H1 (cell line): Measurements from ENCODE around the gene MAP10. TPM values are rescaled to one million over a fixed set of nuclear protein-coding genes. Genes with fewer than 3 reads are reported as not detected.

Experiments
- CTCF ChIA-PET: fragments of 300-600 bp; sonication (Branson Sonifier 250); formaldehyde crosslinking; loops from one replicate; lab custom pipeline; 2021; ENCODE audit not compliant: partially characterized antibody; lab: Charles Lee
- POLR2A ChIA-PET: fragments of 300-600 bp; sonication (Branson Sonifier 250); formaldehyde crosslinking; loops from one replicate; lab custom pipeline; 2021; ENCODE audit warnings: inconsistent platforms; ENCODE audit not compliant: partially characterized antibody; lab: Charles Lee
- DNase-seq, 2 experiments: peaks; one replicate each; pipeline versions ENCODE4 v3.0.0 to v3.0.0-alpha.2; 2010 to 2022; ENCODE audit warnings: low spot score in 2 of 2, low read depth in 1 of 2, mixed read lengths in 1 of 2
- FAIRE-seq: peaks from 2 replicates; lab custom pipeline; 2011; peaks lifted over from hg19 to GRCh38; lab: Jason Lieb, UNC
- H2AFZ ChIP-seq: 2 replicates; pipeline ENCODE4 v1.8.1; 2012; ENCODE audit warnings: low read length, inconsistent platforms
- H2AK5ac ChIP-seq: 2 replicates; pipeline ENCODE4 v1.6.1; 2013; ENCODE audit warnings: low read depth, low read length
- H2BK120ac ChIP-seq: replicated peaks from 2 replicates; pipeline ENCODE3; 2013; ENCODE audit warnings: low read depth, low read length, inconsistent platforms
- H2BK12ac ChIP-seq: 2 replicates; pipeline ENCODE4 v1.6.1; 2013; ENCODE audit warnings: low read depth, low read length
- H2BK15ac ChIP-seq: 2 replicates; pipeline ENCODE4 v1.6.1; 2013; ENCODE audit warnings: low read length
- H2BK20ac ChIP-seq: 2 replicates; pipeline ENCODE4 v1.6.1; 2013; ENCODE audit warnings: low read length
- H2BK5ac ChIP-seq: 2 replicates; pipeline ENCODE4 v1.6.1; 2013; ENCODE audit warnings: low read depth, low read length
- H3K14ac ChIP-seq: 2 replicates; pipeline ENCODE4 v1.6.1; 2013; ENCODE audit warnings: inconsistent platforms; ENCODE audit not compliant: insufficient read length
- H3K18ac ChIP-seq: 2 replicates; pipeline ENCODE4 v1.6.1; 2013; ENCODE audit warnings: low read length; ENCODE audit errors: extremely low read depth
- H3K23ac ChIP-seq: 2 replicates; pipeline ENCODE4 v1.6.1; 2013; ENCODE audit warnings: inconsistent platforms; ENCODE audit not compliant: insufficient read length
- H3K23me2 ChIP-seq: 2 replicates; pipeline ENCODE4 v1.6.1; 2013; ENCODE audit warnings: low read depth, low read length
- H3K27ac ChIP-seq: 2 replicates; pipeline ENCODE4 v1.6.1; 2011; ENCODE audit warnings: low read depth, low read length, inconsistent platforms
- H3K27me3 ChIP-seq, 4 experiments: replicated peaks in 1 of 4; 1 replicate in 1 of 4; 2 replicates in 3 of 4; pipeline versions ENCODE4 v1.6.1 to v1.8.1; 2011 to 2013; ENCODE audit warnings: low read length in 3 of 4, mild to moderate bottlenecking in 3 of 4, inconsistent platforms in 2 of 4, mixed read lengths in 2 of 4, moderate library complexity in 1 of 4; ENCODE audit not compliant: control insufficient read depth in 3 of 4, insufficient read depth in 3 of 4; ENCODE audit errors: extremely low read depth in 1 of 4
- H3K36me3 ChIP-seq, 4 experiments: 2 replicates each; pipeline versions ENCODE4 v1.6.1 to v1.8.1; 2011 to 2013; ENCODE audit warnings: mild to moderate bottlenecking in 4 of 4, low read length in 3 of 4, moderate library complexity in 2 of 4, control low read depth in 1 of 4, inconsistent platforms in 1 of 4; ENCODE audit not compliant: insufficient read depth in 4 of 4, control insufficient read depth in 2 of 4
- H3K4ac ChIP-seq: replicated peaks from 2 replicates; pipeline ENCODE3; 2013; ENCODE audit warnings: low read length, low read depth, mixed read lengths, inconsistent platforms; ENCODE audit not compliant: insufficient read length
- H3K4me1 ChIP-seq, 4 experiments: replicated peaks in 1 of 4; 1 replicate in 1 of 4; 2 replicates in 3 of 4; pipeline versions ENCODE4 v1.6.1 to v1.8.1; 2011 to 2013; ENCODE audit warnings: low read length in 3 of 4, inconsistent platforms in 2 of 4, mixed read lengths in 1 of 4; ENCODE audit not compliant: insufficient read depth in 4 of 4, control insufficient read depth in 3 of 4
- H3K4me2 ChIP-seq, 2 experiments: 2 replicates each; pipeline versions ENCODE4 v1.6.1 to v1.8.1; 2011 to 2013; ENCODE audit warnings: low read depth in 2 of 2, low read length in 2 of 2, control low read depth in 1 of 2, inconsistent platforms in 1 of 2, mild to moderate bottlenecking in 1 of 2; ENCODE audit not compliant: insufficient read depth in 1 of 2
- H3K4me3 ChIP-seq, 4 experiments: fragments of 200-600, 300-600 bp in 1 of 4; sonication (generic), shearing (Covaris generic), sonication (Bioruptor Twin) in 1 of 4; 2 replicates each; pipeline versions ENCODE4 v1.5.1 to v1.8.1; 2011 to 2016; ENCODE audit warnings: low read length in 4 of 4, low read depth in 3 of 4, control low read depth in 2 of 4, inconsistent platforms in 2 of 4, mild to moderate bottlenecking in 2 of 4, mixed read lengths in 1 of 4, moderate library complexity in 1 of 4; ENCODE audit not compliant: insufficient read depth in 2 of 4; ENCODE audit errors: extremely low read depth in 1 of 4
- H3K56ac ChIP-seq: replicated peaks from 2 replicates; pipeline ENCODE3; 2013; ENCODE audit warnings: low read depth, mild to moderate bottlenecking, mixed read lengths, low read length, inconsistent platforms; ENCODE audit not compliant: insufficient read length
- H3K79me1 ChIP-seq: 2 replicates; pipeline ENCODE4 v1.6.1; 2013; ENCODE audit warnings: low read depth, low read length, control low read depth
- H3K79me2 ChIP-seq, 2 experiments: 2 replicates each; pipeline versions ENCODE4 v1.6.1 to v1.8.1; 2012 to 2013; ENCODE audit warnings: low read length in 2 of 2, mild to moderate bottlenecking in 2 of 2, inconsistent platforms in 1 of 2; ENCODE audit not compliant: insufficient read depth in 2 of 2, control insufficient read depth in 1 of 2
- H3K9ac ChIP-seq, 4 experiments: replicated peaks in 1 of 4; 1 replicate in 1 of 4; 2 replicates in 3 of 4; pipeline versions ENCODE4 v1.6.1 to v1.8.1; 2011 to 2013; ENCODE audit warnings: low read depth in 3 of 4, low read length in 3 of 4, control low read depth in 2 of 4, mild to moderate bottlenecking in 2 of 4, moderate library complexity in 2 of 4, inconsistent platforms in 1 of 4; ENCODE audit errors: extremely low read depth in 1 of 4
- H3K9me3 ChIP-seq, 2 experiments: 2 replicates each; pipeline versions ENCODE4 v1.6.1 to v1.8.1; 2012 to 2013; ENCODE audit warnings: mild to moderate bottlenecking in 2 of 2, moderate library complexity in 2 of 2, control low read depth in 1 of 2, inconsistent platforms in 1 of 2, low read depth in 1 of 2, low read length in 1 of 2, mixed read lengths in 1 of 2; ENCODE audit not compliant: insufficient read depth in 2 of 2
- H4K20me1 ChIP-seq, 2 experiments: replicated peaks in 1 of 2; 2 replicates each; pipeline versions ENCODE3 to v1.8.1; 2011 to 2013; ENCODE audit warnings: inconsistent platforms in 2 of 2, low read length in 2 of 2, mild to moderate bottlenecking in 1 of 2; ENCODE audit not compliant: insufficient read depth in 2 of 2, control insufficient read depth in 1 of 2
- H4K5ac ChIP-seq: 2 replicates; pipeline ENCODE4 v1.6.1; 2013; ENCODE audit warnings: low read length, low read depth, mixed read lengths, inconsistent platforms; ENCODE audit not compliant: insufficient read length
- H4K8ac ChIP-seq: 2 replicates; pipeline ENCODE4 v1.8.0; 2013; ENCODE audit warnings: mild to moderate bottlenecking, moderate library complexity, low read length, inconsistent platforms; ENCODE audit not compliant: insufficient read depth; ENCODE audit errors: extremely low read depth
- H4K91ac ChIP-seq: replicated peaks from 2 replicates; pipeline ENCODE3; 2013; ENCODE audit warnings: low read length, mixed read lengths, inconsistent platforms; ENCODE audit not compliant: insufficient read length
- BRCA1 ChIP-seq: IDR thresholded peaks from 2 replicates; pipeline ENCODE4 v1.6.1; 2012; ENCODE audit warnings: low read depth, low read length, improper control_type of control experiment
- CEBPB ChIP-seq: IDR thresholded peaks from 2 replicates; pipeline ENCODE4 v1.6.1; 2012; ENCODE audit warnings: low read depth, low read length
- CTBP2 ChIP-seq: IDR thresholded peaks from 2 replicates; pipeline ENCODE4 v1.7.0; 2011; ENCODE audit warnings: borderline replicate concordance, mild to moderate bottlenecking, moderate library complexity, mixed read lengths, low read length; ENCODE audit not compliant: insufficient read depth, insufficient read length
- EGR1 ChIP-seq: IDR thresholded peaks from 2 replicates; pipeline ENCODE4 v1.6.1; 2011; ENCODE audit warnings: low read depth, low read length, borderline replicate concordance
- FOSL1 ChIP-seq: IDR thresholded peaks from 2 replicates; pipeline ENCODE4 v1.6.1; 2011; ENCODE audit warnings: mild to moderate bottlenecking, low read depth, low read length, moderate library complexity; ENCODE audit not compliant: insufficient read depth
- HDAC2 ChIP-seq, 2 experiments: fragments of 300-600 bp in 1 of 2; sonication (generic) in 1 of 2; IDR thresholded peaks; 2 replicates each; pipeline ENCODE4 v1.6.1; 2011 to 2012; ENCODE audit warnings: low read depth in 2 of 2, low read length in 2 of 2, mild to moderate bottlenecking in 2 of 2, moderate library complexity in 2 of 2, borderline replicate concordance in 1 of 2, inconsistent platforms in 1 of 2
- SRF ChIP-seq: IDR thresholded peaks from 2 replicates; pipeline ENCODE4 v1.6.1; 2011; ENCODE audit warnings: mild to moderate bottlenecking, low read depth, low read length, moderate library complexity
- TBP ChIP-seq: IDR thresholded peaks from 2 replicates; pipeline ENCODE4 v1.6.1; 2011; ENCODE audit warnings: low read depth, low read length, improper control_type of control experiment
- polyA plus RNA-seq, 7 experiments: library from polyadenylated mRNA; depleted of rRNA in 3 of 7; stranded (reverse) in 5 of 7; unstranded in 2 of 7; fragments of >200 nt in 5 of 7; fragments of 200-250 nt in 2 of 7; gene quantifications; 1 replicate in 5 of 7; 2 replicates in 1 of 7; 4 replicates in 1 of 7; pipeline versions ENCODE4 v1.2.1 to v1.2.3, GENCODE V29; 2011 to 2013; ENCODE audit warnings: missing spikeins in 2 of 7, mixed read lengths in 2 of 7
- total RNA-seq: library from RNA; stranded (reverse); fragmentation: NEBNext Ultra II Directional; extraction: Animal tissue kit (Norgen Biotek cat#: 25700); gene quantifications from 2 replicates; pipeline ENCODE4 v1.2.1, GENCODE V29; 2021

Gene MAP10
- total and polyA plus RNA-seq, 2 of the 8 experiments (the other 6 are each of a cell fraction or from before 2014, with no cell fraction given) = 1.5 to 3.5 TPM

DNA sequence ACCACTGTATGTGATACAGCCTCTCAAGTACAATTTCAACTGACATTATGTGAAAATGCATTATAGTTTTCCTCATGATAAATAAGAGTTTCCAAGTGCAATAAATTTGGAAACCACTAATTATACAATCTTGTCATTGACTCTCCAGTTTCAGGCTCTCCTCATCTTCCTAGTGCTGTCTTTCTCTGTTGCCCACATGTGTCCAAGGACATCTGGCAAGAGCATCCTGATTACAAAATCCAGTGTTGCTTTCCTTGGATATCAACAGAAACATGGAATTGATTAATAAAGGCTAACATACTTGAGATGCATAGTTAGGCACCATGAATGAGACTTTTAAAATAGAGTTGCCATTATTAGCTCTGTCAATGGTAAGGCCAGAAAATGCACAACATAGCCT, 15.6 kb upstream of the MAP10 start:
- no peaks in the 10 kb centered on the region for H3K36me3 ChIP-seq
- FAIRE-seq (no peak), DNase-seq (no peak)
- no peak overlapping the region for H3K23ac ChIP-seq
- H2AFZ ChIP-seq = no peak overlapping the region
- no peaks in the 10 kb centered on the region for H3K9me3 ChIP-seq
- TF ChIP-seq CEBPB (no peak), CTBP2 (no peak), EGR1 (no peak), FOSL1 (no peak), TBP (no peak), BRCA1 (no peak), HDAC2 (IDR thresholded peaks at IDR 0.05; ENCODE audit: borderline replicate concordance in 1 of 2, low read depth in 2 of 2, low read length in 2 of 2) (no peak), SRF (no peak)
- no peak overlapping the region for H2BK20ac ChIP-seq
- no peak overlapping the region for H3K4me2 ChIP-seq
- H3K14ac ChIP-seq = no peak overlapping the region
- no peaks in the 10 kb centered on the region for H4K20me1 ChIP-seq
- no peak overlapping the region for H4K8ac ChIP-seq
- H3K4me3 ChIP-seq = no peak overlapping the region
- H2BK15ac ChIP-seq = no peak overlapping the region
- no peak overlapping the region for H3K4ac ChIP-seq
- H3K9ac ChIP-seq = no peak overlapping the region
- H3K79me2 ChIP-seq = no peaks in the 10 kb centered on the region
- H4K91ac ChIP-seq = no peak overlapping the region
- POLR2A ChIA-PET = no interaction called here
- H2AK5ac ChIP-seq = no peak overlapping the region
- no peak overlapping the region for H2BK5ac ChIP-seq
- no peak overlapping the region for H3K56ac ChIP-seq
- H3K23me2 ChIP-seq = peaks cover 2% of the 10 kb centered on the region; the same call in 1 of the 2 replicates
- no peak overlapping the region for H3K27ac ChIP-seq
- CTCF ChIA-PET = no interaction called here
- H4K5ac ChIP-seq = no peak overlapping the region
- no peak overlapping the region for H3K18ac ChIP-seq
- no peaks in the 10 kb centered on the region for H3K4me1 ChIP-seq
- H3K79me1 ChIP-seq = no peaks in the 10 kb centered on the region
- H2BK120ac ChIP-seq = no peak overlapping the region
- H3K27me3 ChIP-seq = no peaks in the 10 kb centered on the region
- H2BK12ac ChIP-seq = no peak overlapping the region
